ENCODE data around the gene CRTAP.

DNA sequence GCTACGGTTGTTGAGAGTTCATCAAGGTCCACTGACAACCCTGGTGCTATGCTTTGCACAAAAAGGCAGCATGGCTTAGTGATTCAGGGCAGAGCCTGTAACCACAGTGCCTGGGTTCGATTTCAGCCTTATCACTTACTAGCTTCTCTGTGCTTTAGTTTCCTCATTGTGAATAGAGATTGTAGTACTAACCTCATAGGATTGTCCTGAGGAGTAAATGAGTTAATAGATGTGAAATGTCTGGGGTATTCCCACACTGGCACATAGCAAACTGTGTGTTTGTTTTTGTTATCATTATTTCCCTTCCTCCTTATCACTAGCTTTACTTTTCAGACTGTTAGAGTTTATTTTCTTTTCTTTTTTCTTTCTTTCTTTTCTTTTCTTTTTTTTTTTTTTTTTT is 16.3 kb downstream of the CRTAP start:
- TF ChIP-seq, protein P1, sequence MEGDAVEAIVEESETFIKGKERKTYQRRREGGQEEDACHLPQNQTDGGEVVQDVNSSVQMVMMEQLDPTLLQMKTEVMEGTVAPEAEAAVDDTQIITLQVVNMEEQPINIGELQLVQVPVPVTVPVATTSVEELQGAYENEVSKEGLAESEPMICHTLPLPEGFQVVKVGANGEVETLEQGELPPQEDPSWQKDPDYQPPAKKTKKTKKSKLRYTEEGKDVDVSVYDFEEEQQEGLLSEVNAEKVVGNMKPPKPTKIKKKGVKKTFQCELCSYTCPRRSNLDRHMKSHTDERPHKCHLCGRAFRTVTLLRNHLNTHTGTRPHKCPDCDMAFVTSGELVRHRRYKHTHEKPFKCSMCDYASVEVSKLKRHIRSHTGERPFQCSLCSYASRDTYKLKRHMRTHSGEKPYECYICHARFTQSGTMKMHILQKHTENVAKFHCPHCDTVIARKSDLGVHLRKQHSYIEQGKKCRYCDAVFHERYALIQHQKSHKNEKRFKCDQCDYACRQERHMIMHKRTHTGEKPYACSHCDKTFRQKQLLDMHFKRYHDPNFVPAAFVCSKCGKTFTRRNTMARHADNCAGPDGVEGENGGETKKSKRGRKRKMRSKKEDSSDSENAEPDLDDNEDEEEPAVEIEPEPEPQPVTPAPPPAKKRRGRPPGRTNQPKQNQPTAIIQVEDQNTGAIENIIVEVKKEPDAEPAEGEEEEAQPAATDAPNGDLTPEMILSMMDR (conservative IDR thresholded peaks at IDR 0.05) = no peak
- no peak for TF ChIP-seq ZFX (IDR thresholded peaks at IDR 0.05)

All from C4-2B (cell line).